ENCODE measurements around the gene MAP3K4.

- TF ChIP-seq CTCF (conservative IDR thresholded peaks at IDR 0.05; ENCODE audit: low read length) (no peak), EZH2phosphoT487 (IDR thresholded peaks at IDR 0.05; ENCODE audit: borderline replicate concordance) (no peak)
These were observed 26.4 kb downstream of the MAP3K4 start for GRCh38 chr6:161017766-161018564.
